8988T (cell line): Measurements from ENCODE around the gene TCEAL1.
"Not testable (repeated sequence)": the region's sequence is repeated elsewhere in the genome, so short reads cannot be mapped to it uniquely, and the experiment has no call there.

Source experiments
- DNase-seq: peaks from one replicate; pipeline ENCODE4 v3.0.0; 2011

TCEAL1 gene

GRCh38 chrX:103628386-103629317 is at the start of gene TCEAL1:
Gene TCEAL1, plus strand, starts transcription at chrX:103628975. Its CDS starts 942 bp downstream, at chrX:103629917.
- DNase-seq: no peak

- DNase-seq: no peak
Observed at GRCh38 chrX:103584596-103584995, 44.2 kb upstream of the TCEAL1 start.

- DNase-seq: no peak
Observed at GRCh38 chrX:103585411-103586313, 43.1 kb upstream of the TCEAL1 start, which contains the start of gene TCEAL4. Gene TCEAL4, plus strand, starts transcription at chrX:103585515. Its CDS starts 1,161 bp downstream, at chrX:103586676.

GRCh38 chrX:103586314-103586646 is 42.5 kb upstream of the TCEAL1 start:
- DNase-seq: no peak

GRCh38 chrX:103586659-103587058 is 42.1 kb upstream of the TCEAL1 start:
- DNase-seq: no peak

GRCh38 chrX:103592295-103592694 is 36.5 kb upstream of the TCEAL1 start:
- not testable (repeated sequence) for DNase-seq

- DNase-seq: not testable (repeated sequence)
Observed at GRCh38 chrX:103595202-103595601, 33.6 kb upstream of the TCEAL1 start.

GRCh38 chrX:103607364-103608305 is 21.1 kb upstream of the TCEAL1 start, which contains the start of gene TCEAL3:
Gene TCEAL3, plus strand, starts transcription at chrX:103607963. Its CDS starts 1,102 bp downstream, at chrX:103609065.
- DNase-seq: no peak

- DNase-seq: no peak
Observed at GRCh38 chrX:103608306-103608963, 20.3 kb upstream of the TCEAL1 start.

- DNase-seq: no peak
Observed at GRCh38 chrX:103610282-103610681, 18.5 kb upstream of the TCEAL1 start.

- no peak for DNase-seq
Observed at GRCh38 chrX:103613362-103613890, 15.3 kb upstream of the TCEAL1 start.

GRCh38 chrX:103614999-103615398 is 13.8 kb upstream of the TCEAL1 start:
- no peak for DNase-seq

- DNase-seq: no peak
Observed at GRCh38 chrX:103615781-103616371, 12.9 kb upstream of the TCEAL1 start.

GRCh38 chrX:103616676-103617186 is 12.0 kb upstream of the TCEAL1 start:
- DNase-seq: no peak

- no peak for DNase-seq
Observed at GRCh38 chrX:103624111-103624510, 4.7 kb upstream of the TCEAL1 start.

- no peak for DNase-seq
Observed at GRCh38 chrX:103626855-103627254, 1.9 kb upstream of the TCEAL1 start.

- DNase-seq: no peak
Observed at GRCh38 chrX:103629318-103630170, 769 bp downstream of the TCEAL1 start.

- no peak for DNase-seq
Observed at GRCh38 chrX:103630171-103630511, 1.4 kb downstream of the TCEAL1 start.

- DNase-seq: no peak
Observed at GRCh38 chrX:103631145-103631544, 2.4 kb downstream of the TCEAL1 start.

- no peak for DNase-seq
Observed at GRCh38 chrX:103635436-103635835, 6.7 kb downstream of the TCEAL1 start.
